ENCODE measurements around the gene EPC1. TPM values are rescaled to one million over a fixed set of nuclear protein-coding genes. Genes with fewer than 3 reads are reported as not detected.
A peak's percentile ranks its signal among the peaks of the same experiment; 100 is the strongest.

Gene EPC1
- total and polyA plus RNA-seq, 2 of the 8 experiments (the other 6 are each of a cell fraction or from before 2014, with no cell fraction given): 23.7 to 42.3 TPM

- TF ChIP-seq CHD2 (IDR thresholded peaks at IDR 0.05; ENCODE audit: low read length) (0 out of 2 replicates have a peak, but pooled peaks have one; percentile 4), ASH2L (IDR thresholded peaks at IDR 0.05; ENCODE audit: low read length) (no peak), ATF2 (IDR thresholded peaks at IDR 0.05; ENCODE audit: low read length) (no peak), RNF2 (IDR thresholded peaks at IDR 0.05; ENCODE audit: borderline replicate concordance, low read depth, low read length, missing control alignments, poor library complexity, severe bottlenecking) (no peak), TAF7 (optimal IDR thresholded peaks at IDR 0.05; ENCODE audit: borderline replicate concordance, low read depth, low read length) (peak; percentile 94), SIX5 (IDR thresholded peaks at IDR 0.05; ENCODE audit: low read depth, low read length) (no peak), SUZ12 (IDR thresholded peaks at IDR 0.05; ENCODE audit: low read length) (peak; percentile 24; the same call in 1 of the 2 replicates), NANOG (IDR thresholded peaks at IDR 0.05; ENCODE audit: insufficient read depth, low read depth, low read length, poor library complexity, severe bottlenecking) (no peak), CHD1 (IDR thresholded peaks at IDR 0.05; ENCODE audit: low read depth, low read length) (peak; percentile 79)
Observed at GRCh38 chr10:32346551-32347362, at the start of gene EPC1 (continued).

Data from H1 (cell line).